SK-MEL-5 (cell line): ENCODE results near the gene MED15. TPM values are rescaled to one million over a fixed set of nuclear protein-coding genes. Genes with fewer than 3 reads are reported as not detected.
"Not testable (repeated sequence)": the region's sequence is repeated elsewhere in the genome, so short reads cannot be mapped to it uniquely, and the experiment has no call there.

Experiments used
- DNase-seq: peaks from one replicate; pipeline ENCODE4 v3.0.0-alpha.2; 2016; ENCODE audit warnings: low read depth, low spot score
- in situ Hi-C: cut with HindIII; loops from 2 replicates; pipeline ENCODE4 v1.10.0; 2016; ENCODE audit warnings: low sequenced_read_pairs, high pct_unique_total_duplicates, low pct_unique_long_range_greater_than_20kb
- total RNA-seq: library from RNA; depleted of rRNA; stranded (reverse); fragments of >200 nt; shearing (Covaris generic); gene quantifications from 2 replicates; pipeline ENCODE4 v1.2.3, GENCODE V29; 2014

MED15 gene
- total RNA-seq, 1 experiment from 2014 or later, result 86.9 TPM

DNA sequence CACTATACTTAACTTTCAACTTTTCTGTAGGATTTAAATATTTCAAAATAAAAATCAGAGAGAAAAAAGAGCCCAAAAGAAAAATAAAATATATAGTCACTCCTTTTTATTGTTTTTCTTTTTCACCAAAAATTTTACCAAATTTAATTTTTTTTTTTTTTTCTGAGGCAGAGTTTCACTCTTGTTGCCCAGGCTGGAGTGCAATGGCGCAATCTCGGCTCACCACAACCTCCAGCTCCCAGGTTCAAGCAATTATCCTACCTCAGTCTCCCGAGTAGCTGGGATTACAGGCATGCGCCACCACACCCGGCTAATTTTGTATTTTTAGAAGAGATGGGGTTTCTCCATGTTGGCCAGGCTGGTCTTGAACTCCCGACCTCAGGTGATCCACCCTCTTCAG, 29.4 kb upstream of the MED15 start:
- in situ Hi-C loops, DNase-seq: not testable (repeated sequence)

- in situ Hi-C loops, result no loop called here
Measured at GRCh38 chr22:20479612-20480196, 27.7 kb upstream of the MED15 start.

GRCh38 chr22:20483143-20483506, 24.3 kb upstream of the MED15 start:
- DNase-seq, in situ Hi-C loops: not testable (repeated sequence)

More at GRCh38 chr22:20479612-20480196, 27.7 kb upstream of the MED15 start:
- peak; percentile 83 for DNase-seq

DNA sequence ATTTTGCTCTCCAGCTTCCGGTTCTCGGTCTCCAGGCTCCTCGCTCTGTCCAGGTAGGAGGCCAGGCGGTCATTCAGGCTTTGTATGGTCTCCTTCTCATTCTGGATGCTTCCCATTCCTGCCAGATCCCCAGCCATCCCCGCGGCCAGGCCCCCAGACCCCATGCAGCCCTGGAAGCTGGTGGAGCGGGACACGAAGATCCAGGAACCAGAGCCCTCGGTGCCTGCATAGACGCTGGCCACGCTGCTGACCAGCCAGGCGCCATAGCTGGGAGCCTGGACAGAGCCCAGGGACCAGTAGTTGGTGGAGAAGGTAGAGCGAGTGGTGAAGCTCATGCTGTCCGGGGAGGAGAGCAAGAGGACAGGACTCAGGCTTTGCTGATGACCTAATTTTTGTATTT, 23.6 kb upstream of the MED15 start:
- in situ Hi-C loops, result no loop called here

DNA sequence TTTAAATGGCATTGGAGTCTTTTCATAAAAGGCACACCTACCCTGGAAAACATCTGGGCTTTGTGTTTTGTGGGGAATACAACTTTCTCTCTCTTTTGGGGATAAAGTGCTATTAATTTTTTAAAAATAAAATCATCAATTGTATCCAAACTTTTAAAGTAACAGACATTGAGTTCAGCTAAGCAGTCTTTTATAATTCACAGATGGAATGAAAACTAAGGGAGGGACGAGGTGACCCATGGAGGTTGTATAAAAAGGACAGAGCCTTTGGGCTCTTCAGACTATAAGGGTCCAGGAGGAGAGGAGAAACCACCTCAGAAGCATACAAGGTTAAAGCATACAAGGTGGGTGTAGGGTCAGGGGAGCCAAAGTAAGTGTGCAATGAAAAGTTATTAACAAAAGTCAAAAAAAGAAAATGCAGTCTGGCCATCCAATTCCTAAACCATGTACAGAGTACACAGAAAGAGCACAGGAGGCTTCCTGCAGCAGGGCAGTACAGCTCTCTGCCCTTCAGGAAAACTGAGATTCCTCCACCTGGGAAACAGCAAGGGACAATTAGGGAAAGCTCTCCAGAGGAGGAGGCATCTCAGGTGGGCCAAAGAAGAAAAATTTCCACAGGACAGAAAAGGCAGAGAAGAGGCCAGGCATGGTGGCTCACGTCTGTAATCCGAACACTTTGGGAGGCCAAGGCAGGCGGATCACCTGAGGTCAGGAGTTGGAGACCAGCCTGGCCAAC, 22.3 kb upstream of the MED15 start:
- in situ Hi-C loops, result no loop called here
- no peak for DNase-seq

More for the DNA sequence above, 23.6 kb upstream of the MED15 start:
- DNase-seq, result no peak

DNA sequence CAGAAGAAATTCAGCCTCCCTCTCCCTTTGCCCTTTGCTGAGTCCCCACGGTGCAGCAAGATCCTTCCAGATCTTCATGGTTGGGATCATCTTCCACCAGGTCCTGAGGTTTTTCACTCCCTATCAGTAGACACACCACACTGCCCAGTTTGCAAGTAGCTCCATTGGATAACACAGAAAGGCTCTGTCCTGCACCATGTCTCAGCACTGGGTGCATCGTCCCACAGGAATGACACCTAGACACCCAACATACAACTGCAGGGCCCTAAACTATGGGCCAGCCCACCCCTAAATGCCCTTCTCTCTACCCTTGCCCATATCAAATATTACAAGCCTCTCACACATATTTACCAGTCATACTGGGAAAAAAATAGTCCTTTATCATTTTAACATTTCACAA, 21.2 kb upstream of the MED15 start:
- in situ Hi-C loops, result no loop called here

DNA sequence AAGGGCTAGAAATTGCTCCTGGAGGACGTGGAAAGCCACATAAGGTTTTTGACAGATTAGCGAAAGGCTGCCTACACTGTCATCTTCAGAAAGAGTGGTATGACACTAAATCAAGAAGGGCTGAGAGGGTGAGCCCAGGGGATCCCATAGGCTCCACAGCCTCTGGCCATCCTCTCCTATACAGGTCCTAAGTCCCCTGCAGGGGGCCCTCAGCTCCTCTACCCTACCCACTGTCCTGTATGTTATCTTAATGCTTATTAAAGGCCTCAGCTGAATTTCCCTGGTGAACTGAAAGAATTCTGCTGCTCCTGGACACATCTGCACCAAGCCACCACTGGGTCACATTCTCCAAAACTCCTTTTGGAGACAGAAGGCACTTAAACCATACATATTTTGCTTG, 19.7 kb upstream of the MED15 start:
- no peak for DNase-seq
- in situ Hi-C loops, result no loop called here

More for the DNA sequence above, 21.2 kb upstream of the MED15 start:
- no peak for DNase-seq

DNA sequence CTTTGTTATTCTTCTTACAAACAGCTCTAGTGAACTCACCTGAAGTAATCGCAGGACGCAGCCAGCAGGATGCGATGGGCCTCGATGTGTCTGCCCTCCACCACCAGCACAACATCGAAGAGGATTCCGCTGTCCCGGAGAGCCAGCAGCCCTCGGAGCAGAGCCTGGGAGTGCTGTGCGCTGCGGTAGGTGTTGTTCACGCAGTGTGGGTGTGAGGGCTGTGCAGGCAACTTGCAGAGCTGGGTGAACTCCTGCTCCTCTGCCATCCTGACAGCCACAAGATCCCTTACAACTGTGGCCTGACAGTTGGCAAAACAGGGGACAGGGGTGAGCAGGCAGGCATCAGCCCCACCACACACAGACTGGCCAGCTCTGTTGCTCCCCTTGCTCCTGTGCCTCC, 18.5 kb upstream of the MED15 start:
- DNase-seq, result no peak
- in situ Hi-C loops, result no loop called here

DNA sequence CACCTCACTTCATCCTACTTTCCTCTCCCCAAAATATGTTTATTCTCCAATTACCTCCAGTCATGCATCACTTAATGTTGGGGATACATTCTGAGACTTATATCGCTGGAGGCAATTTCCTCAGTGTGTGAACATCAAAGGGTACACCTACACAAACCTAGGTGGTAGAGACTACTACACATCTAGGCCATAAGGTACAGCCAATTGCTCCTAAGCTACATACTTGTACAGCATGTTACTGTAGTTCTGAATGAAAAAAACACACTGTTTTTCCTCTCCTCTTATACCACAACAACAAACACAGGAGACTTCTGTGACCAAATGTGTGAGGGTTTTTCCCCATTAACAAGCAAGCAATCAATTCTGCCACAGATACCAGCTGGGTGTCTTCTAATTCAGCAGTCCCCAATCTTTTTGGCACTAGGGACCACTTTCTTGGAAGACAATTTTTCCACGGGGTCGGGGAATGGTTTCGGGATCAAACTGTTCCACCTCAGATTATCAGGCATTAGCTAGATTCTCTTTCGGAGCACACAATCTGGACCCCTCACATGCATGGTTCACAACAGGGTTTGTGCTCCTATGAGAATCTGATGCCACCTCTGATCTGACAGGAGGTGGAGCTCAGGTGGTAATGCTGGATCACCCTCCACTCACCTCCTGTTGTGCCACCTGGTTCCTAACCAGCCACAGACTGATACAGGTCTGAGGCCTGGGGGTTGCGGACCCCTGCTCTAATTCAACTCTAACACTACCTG, 17.0 kb upstream of the MED15 start:
- in situ Hi-C loops, result no loop called here
- DNase-seq, result no peak

DNA sequence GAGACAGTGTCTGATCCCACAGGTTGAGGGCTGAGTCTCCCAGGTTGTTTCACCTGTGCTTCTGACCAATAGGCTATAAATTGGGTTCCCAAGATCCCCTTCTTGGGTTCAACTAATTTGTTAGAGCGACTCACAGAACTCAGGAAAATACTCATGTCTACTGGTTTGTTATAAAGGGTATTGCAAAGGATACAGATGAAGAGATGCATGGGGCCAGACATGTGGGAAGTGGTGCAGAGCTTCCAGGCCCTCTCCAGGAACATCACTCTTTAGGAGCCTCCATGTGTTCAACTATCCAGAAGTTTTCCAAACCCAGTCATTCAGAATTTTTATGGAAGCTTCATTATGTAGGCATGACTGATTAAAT, 16.5 kb upstream of the MED15 start:
- in situ Hi-C loops, result no loop called here
- no peak for DNase-seq

DNA sequence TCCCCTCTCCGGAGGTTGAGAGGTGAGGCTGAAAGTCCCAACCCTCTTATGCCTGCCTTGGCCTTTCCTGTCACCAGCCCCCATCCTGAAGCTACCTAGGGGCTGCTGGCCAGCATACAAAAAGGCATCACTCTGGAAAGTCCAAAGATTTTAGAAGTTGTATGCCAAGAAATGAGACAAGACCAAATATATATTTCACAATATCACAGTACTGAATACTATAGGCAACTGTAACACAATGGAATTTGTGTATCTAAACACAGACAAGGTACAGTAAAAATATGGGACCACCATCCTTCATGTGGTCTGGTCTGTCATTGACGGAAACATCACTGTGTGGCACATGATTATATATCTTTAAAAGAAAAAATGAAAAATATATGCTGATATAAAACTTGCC, 16.1 kb upstream of the MED15 start:
- in situ Hi-C loops, result no loop called here
- no peak for DNase-seq

GRCh38 chr22:20494978-20495860, 12.2 kb upstream of the MED15 start, which contains the start of gene KLHL22:
KLHL22 (minus strand) TSS chr22:20495795; CDS start chr22:20489211, 6,584 bp downstream.
- in situ Hi-C loops, result no loop called here
- DNase-seq, result no peak

DNA sequence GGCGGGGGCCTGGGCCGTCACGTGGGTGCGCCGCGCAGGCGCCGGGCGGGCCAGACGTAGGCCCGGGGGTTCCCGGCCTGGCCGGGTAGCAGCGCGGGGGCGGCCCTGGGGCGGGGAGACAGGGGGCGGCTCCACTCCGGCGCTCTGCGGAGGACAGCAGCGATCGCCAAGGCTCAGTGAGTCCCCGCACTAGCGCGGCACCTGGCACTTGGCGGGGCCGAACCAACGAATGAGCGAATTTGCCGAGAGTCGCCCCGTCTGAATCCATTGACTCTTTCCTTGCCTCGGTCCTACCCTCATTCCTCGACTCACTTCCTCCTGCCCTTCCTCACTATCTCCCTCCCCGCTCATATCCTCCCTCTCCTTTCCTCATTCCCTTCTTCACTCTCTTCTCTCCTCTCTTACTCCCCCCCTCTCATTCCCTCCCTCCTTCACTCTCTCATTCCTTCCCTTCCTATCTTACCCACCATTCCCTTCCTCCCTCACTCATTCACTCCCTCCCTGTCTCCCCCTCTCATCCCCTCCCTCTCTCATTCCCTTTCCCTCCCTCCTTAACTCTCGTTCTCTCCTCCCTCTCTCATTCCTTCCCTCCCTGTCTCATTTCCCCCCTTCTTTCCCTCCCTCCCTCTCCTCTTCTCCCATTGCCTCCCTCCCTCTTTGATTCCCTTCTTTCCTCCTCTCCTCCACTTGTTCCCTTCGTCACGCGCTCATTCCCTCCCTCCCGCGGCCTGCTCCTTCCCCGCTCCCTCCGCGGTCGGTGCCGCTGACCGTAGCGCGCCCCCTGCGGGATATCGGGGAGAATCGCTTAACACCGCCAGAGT, 11.3 kb upstream of the MED15 start:
- in situ Hi-C loops, result no loop called here
- DNase-seq, result peak; percentile 90

GRCh38 chr22:20497426-20497825, 10.0 kb upstream of the MED15 start:
- in situ Hi-C loops, result no loop called here
- DNase-seq, result no peak

DNA sequence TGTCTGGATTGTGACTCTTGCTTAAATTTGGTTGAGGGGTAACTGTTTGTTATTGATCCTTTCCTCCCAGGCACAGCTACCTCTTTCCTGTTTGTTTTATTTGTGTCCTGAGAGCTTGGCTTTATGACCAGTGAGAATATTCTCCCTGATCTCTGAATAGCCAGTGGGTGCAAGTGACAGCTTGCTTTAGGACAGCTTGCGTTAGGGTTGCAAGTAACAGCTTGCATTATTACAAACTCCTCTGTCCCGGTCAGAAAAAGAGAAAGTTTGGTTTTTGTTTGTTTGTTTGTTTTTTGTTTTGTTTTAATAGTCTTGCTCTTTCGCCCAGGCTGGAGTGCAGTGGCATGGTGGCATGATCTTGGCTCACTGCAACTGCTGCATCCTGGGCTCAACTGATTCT, 8.5 kb upstream of the MED15 start:
- no peak for DNase-seq
- in situ Hi-C loops, result no loop called here

GRCh38 chr22:20499769-20500168, 7.6 kb upstream of the MED15 start:
- in situ Hi-C loops, result no loop called here

GRCh38 chr22:20503816-20504215, 3.6 kb upstream of the MED15 start:
- in situ Hi-C loops, result no loop called here
- DNase-seq, result no peak

More at GRCh38 chr22:20499769-20500168, 7.6 kb upstream of the MED15 start:
- no peak for DNase-seq
